Calu3 (cell line): ENCODE results near the gene KLHL29. TPM values are rescaled to one million over a fixed set of nuclear protein-coding genes. Genes with fewer than 3 reads are reported as not detected.

Experiments used
- BruUV-seq: library from RNA; stranded (reverse); fragments of 400-500 nt; replicated peaks from 2 replicates; lab custom pipeline; 2021; lab: Mats Ljungman, UMichigan
- CTCF ChIA-PET: fragments of 300-600 bp; sonication (Branson Sonifier 250); formaldehyde crosslinking; loops from one replicate; lab custom pipeline; 2022; ENCODE audit warnings: antibody characterized with exemption; lab: Charles Lee
- DNase-seq: peaks from one replicate; pipeline ENCODE4 v3.0.0; 2022
- H3K27ac Mint-ChIP-seq: one replicate; pipeline ENCODE4 v1.8.0; 2022; ENCODE audit warnings: mixed read lengths; ENCODE audit not compliant: unreplicated experiment
- H3K27me3 Mint-ChIP-seq: one replicate; pipeline ENCODE4 v1.8.0; 2022; ENCODE audit warnings: mixed read lengths; ENCODE audit not compliant: unreplicated experiment
- H3K36me3 Mint-ChIP-seq: one replicate; pipeline ENCODE4 v1.8.0; 2022; ENCODE audit warnings: mild to moderate bottlenecking, moderate library complexity, mixed read lengths; ENCODE audit not compliant: insufficient read depth, unreplicated experiment
- H3K4me1 Mint-ChIP-seq: one replicate; pipeline ENCODE4 v1.8.0; 2022; ENCODE audit warnings: mild to moderate bottlenecking, low read depth, mixed read lengths; ENCODE audit not compliant: unreplicated experiment
- H3K4me3 Mint-ChIP-seq: one replicate; pipeline ENCODE4 v1.8.0; 2022; ENCODE audit warnings: mild to moderate bottlenecking, low read depth, moderate library complexity, mixed read lengths; ENCODE audit not compliant: unreplicated experiment
- H3K9me3 Mint-ChIP-seq: one replicate; pipeline ENCODE4 v1.8.0; 2022; ENCODE audit warnings: low read depth, mixed read lengths; ENCODE audit not compliant: unreplicated experiment
- intact Hi-C: fragments of 100-400 bp; cut with micrococcal nuclease; formaldehyde crosslinking; loops from one replicate; pipeline ENCODE4 v1.10.0; 2022; ENCODE audit not compliant: unreplicated experiment
- total RNA-seq: library from RNA; stranded (reverse); gene quantifications from 2 replicates; pipeline ENCODE4 v1.2.3, GENCODE V29; 2022
- TF ChIP-seq, protein P1 (sequence below): fragments of 200-600 bp; IDR thresholded peaks from one replicate; pipeline ENCODE4 v1.8.0; 2022; ENCODE audit warnings: antibody characterized with exemption; ENCODE audit not compliant: unreplicated experiment

KLHL29 gene
- total RNA-seq, 1 experiment from 2014 or later = 11.9 TPM

DNA sequence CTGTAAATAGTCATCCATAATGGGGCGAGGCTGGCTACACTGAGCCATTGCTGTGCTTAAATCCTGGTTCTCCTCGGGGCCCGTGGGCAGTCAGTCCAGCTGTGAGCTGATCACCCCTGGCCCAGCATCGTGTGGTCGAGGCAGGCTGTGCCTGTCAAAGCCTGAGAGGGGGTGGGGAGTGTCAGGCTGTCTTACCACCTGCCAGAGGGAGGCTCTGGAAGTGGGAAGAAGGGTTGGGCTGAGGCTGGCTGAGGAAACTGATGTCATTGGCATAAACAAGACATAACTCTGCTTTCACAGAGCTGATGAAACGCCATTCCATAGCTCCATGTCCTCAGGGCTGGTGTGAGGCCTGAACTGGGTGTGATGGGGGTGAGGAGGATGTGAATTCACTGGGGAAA is 49.7 kb downstream of the KLHL29 start:
- no peak overlapping the region for H3K27ac Mint-ChIP-seq
- no peak for DNase-seq
- H3K9me3 Mint-ChIP-seq = no peaks in the 10 kb centered on the region
- H3K36me3 Mint-ChIP-seq = no peaks in the 10 kb centered on the region
- intact Hi-C loops = no loop called here
- no peaks in the 10 kb centered on the region for H3K4me1 Mint-ChIP-seq
- TF ChIP-seq, protein P1, sequence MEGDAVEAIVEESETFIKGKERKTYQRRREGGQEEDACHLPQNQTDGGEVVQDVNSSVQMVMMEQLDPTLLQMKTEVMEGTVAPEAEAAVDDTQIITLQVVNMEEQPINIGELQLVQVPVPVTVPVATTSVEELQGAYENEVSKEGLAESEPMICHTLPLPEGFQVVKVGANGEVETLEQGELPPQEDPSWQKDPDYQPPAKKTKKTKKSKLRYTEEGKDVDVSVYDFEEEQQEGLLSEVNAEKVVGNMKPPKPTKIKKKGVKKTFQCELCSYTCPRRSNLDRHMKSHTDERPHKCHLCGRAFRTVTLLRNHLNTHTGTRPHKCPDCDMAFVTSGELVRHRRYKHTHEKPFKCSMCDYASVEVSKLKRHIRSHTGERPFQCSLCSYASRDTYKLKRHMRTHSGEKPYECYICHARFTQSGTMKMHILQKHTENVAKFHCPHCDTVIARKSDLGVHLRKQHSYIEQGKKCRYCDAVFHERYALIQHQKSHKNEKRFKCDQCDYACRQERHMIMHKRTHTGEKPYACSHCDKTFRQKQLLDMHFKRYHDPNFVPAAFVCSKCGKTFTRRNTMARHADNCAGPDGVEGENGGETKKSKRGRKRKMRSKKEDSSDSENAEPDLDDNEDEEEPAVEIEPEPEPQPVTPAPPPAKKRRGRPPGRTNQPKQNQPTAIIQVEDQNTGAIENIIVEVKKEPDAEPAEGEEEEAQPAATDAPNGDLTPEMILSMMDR = no peak
- BruUV-seq = no TSS peak
- H3K27me3 Mint-ChIP-seq = no peaks in the 10 kb centered on the region
- no peak overlapping the region for H3K4me3 Mint-ChIP-seq
- CTCF ChIA-PET = interaction anchor here (0.6 kb wide), 1 partner anchor 51 kb away, joined by 3 read pairs; no protein-coding TSS in a partner anchor

DNA sequence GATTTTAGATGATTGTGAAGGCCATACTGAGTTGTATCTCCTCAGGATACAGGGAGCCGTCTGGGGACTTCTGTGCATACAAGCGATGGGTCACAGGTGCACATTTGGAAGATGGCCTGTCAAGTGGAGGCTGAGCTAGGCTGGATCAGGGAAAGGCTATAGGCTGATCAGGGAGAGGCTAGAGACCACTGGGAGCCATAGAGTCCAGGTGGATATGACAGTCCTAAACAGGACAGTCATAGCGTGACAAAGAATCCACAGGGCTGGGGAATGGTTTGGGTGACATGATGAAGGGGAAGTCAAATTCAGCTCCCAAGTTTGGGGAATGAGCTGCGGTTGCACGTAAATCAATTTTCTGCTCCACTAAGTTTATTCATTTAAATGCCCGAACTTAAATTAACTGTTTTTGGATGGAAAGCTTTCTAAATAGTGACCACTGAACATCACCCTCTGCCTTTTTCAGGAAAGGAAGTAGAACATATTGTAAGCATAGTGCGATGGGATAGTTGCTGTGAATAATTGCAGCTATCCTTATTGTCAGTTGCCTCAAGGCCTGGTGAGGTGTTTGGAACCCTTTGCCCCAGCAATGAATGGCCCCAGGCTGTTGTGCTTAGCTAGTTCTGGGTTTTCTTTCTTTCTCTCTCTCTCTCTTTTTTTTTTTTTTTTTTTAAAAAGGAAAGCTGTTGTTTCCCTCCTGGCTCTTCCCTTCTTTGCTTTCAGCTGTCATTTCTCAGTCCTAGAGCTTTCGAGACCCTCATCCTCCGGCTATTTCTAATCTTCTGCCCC is 50.5 kb downstream of the KLHL29 start:
- no peaks in the 10 kb centered on the region for H3K27me3 Mint-ChIP-seq
- no peaks in the 10 kb centered on the region for H3K36me3 Mint-ChIP-seq
- DNase-seq = no peak
- H3K4me3 Mint-ChIP-seq = no peak overlapping the region
- H3K4me1 Mint-ChIP-seq = no peaks in the 10 kb centered on the region
- intact Hi-C loops = no loop called here
- no peak overlapping the region for H3K27ac Mint-ChIP-seq
- BruUV-seq = no TSS peak
- no peaks in the 10 kb centered on the region for H3K9me3 Mint-ChIP-seq
- CTCF ChIA-PET = interaction anchor here (0.6 to 0.7 kb wide), 2 partner anchors 17 to 294 kb away, joined by 3 to 4 read pairs; no protein-coding TSS in a partner anchor
- TF ChIP-seq, protein P1 = no peak

GRCh38 chr2:23436346-23437098 is 51.5 kb downstream of the KLHL29 start:
- no peak for DNase-seq
- no peak overlapping the region for H3K27ac Mint-ChIP-seq

GRCh38 chr2:23441414-23441813 is 56.4 kb downstream of the KLHL29 start:
- Mint-ChIP-seq H3K36me3 (no peaks in the 10 kb centered on the region), H3K4me1 (peaks cover 8% of the 10 kb centered on the region), H3K9me3 (no peaks in the 10 kb centered on the region), H3K27ac (no peak overlapping the region), H3K27me3 (no peaks in the 10 kb centered on the region), H3K4me3 (no peak overlapping the region)
- DNase-seq = no peak
- intact Hi-C loops = no loop called here
- TF ChIP-seq, protein P1 = no peak
- CTCF ChIA-PET = no interaction called here
- BruUV-seq = no TSS peak

More at GRCh38 chr2:23436346-23437098, 51.5 kb downstream of the KLHL29 start:
- TF ChIP-seq, protein P1 = no peak
- H3K27me3 Mint-ChIP-seq = no peaks in the 10 kb centered on the region
- intact Hi-C loops = no loop called here
- no peak overlapping the region for H3K4me3 Mint-ChIP-seq
- BruUV-seq = no TSS peak
- H3K9me3 Mint-ChIP-seq = no peaks in the 10 kb centered on the region
- H3K36me3 Mint-ChIP-seq = no peaks in the 10 kb centered on the region
- no peaks in the 10 kb centered on the region for H3K4me1 Mint-ChIP-seq
- CTCF ChIA-PET = interaction anchor here (0.6 to 0.7 kb wide), 2 partner anchors 16 to 293 kb away, joined by 3 to 4 read pairs; no protein-coding TSS in a partner anchor
